PC-9 (cell line): Measurements from ENCODE around the gene SPTBN5.

ENCODE experiments used
- EZH2 ChIP-seq: fragments of 200-600 bp; sonication (generic); IDR thresholded peaks from 2 replicates; pipeline ENCODE4 v1.8.0; 2017; ENCODE audit warnings: antibody characterized with exemption, low read depth
- TF ChIP-seq, protein P1 (sequence below): fragments of 200-600 bp; sonication (generic); conservative IDR thresholded peaks from 2 replicates; pipeline ENCODE4 v1.6.1; 2017; ENCODE audit warnings: mixed run types, antibody characterized with exemption, mild to moderate bottlenecking, moderate library complexity

- TF ChIP-seq, protein P1, sequence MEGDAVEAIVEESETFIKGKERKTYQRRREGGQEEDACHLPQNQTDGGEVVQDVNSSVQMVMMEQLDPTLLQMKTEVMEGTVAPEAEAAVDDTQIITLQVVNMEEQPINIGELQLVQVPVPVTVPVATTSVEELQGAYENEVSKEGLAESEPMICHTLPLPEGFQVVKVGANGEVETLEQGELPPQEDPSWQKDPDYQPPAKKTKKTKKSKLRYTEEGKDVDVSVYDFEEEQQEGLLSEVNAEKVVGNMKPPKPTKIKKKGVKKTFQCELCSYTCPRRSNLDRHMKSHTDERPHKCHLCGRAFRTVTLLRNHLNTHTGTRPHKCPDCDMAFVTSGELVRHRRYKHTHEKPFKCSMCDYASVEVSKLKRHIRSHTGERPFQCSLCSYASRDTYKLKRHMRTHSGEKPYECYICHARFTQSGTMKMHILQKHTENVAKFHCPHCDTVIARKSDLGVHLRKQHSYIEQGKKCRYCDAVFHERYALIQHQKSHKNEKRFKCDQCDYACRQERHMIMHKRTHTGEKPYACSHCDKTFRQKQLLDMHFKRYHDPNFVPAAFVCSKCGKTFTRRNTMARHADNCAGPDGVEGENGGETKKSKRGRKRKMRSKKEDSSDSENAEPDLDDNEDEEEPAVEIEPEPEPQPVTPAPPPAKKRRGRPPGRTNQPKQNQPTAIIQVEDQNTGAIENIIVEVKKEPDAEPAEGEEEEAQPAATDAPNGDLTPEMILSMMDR = no peak
- TF ChIP-seq EZH2 = no peak
Observed at GRCh38 chr15:41900526-41901380, 6.9 kb upstream of the SPTBN5 start.
